GM19467 (cell line): Measurements from ENCODE around the gene S100A9.

Experiments
- ATAC-seq: cut with Tn5 transposase; IDR thresholded peaks from one replicate; pipeline ENCODE4 v1.9.1; 2021; ENCODE audit warnings: mild to moderate bottlenecking, moderate library complexity; ENCODE audit not compliant: unreplicated experiment

S100A9 gene

DNA sequence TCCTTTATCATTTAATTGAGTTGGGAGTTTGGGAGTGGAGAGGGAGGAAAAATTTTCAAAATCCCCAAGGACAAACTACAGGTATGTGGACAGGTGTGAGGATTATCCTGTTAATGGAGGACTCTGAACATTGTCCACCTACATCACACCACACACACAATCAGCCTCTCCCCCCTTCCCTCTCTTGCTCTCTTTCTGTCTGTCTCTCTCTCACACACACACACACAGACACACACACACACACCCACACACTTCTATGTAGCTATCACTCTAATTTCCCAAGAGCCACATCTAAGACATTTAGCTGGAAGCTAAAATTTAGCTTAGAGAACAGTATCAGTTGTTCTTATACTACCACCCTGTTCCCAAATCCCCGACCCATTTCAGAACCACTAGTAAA, 31.7 kb downstream of the S100A9 start:
- no peak for ATAC-seq

DNA sequence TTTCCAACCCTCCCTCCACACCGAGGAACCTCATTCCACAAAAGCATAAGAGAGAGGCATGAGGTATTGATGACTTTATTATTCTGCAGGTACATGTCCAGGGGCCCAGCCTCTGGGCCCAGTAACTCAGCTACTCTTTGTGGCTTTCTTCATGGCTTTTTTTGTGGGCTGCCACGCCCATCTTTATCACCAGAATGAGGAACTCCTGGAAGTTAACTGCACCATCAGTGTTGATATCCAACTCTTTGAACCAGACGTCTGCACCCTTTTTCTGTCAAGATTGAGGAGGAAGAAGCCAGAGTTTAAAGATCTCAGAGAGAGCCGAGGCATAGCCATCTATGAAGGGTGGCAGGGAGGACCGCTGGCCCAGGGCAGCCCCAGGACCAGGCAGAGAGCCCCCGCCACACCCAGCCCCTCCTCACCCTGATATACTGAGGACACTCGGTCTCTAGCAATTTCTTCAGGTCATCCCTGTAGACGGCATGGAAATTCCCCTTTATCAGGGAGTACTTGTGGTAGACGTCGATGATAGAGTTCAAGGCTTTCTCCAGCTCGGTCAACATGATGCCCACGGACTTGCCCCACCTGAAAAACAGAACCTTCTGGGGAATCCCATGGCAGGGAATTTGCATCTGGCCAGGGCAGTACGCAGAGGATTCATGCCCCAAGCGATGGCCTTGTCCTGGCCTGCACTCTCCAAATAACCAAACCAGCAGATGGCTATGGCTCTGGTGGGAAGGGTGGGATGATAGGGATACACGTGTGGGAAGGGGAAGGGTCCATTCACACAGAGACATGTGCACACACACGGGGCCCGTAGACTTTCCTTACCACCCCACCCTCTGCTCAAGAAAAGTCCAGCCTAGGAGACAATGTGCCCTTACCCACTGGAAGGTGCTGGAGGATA, 32.6 kb downstream of the S100A9 start:
- no peak for ATAC-seq

DNA sequence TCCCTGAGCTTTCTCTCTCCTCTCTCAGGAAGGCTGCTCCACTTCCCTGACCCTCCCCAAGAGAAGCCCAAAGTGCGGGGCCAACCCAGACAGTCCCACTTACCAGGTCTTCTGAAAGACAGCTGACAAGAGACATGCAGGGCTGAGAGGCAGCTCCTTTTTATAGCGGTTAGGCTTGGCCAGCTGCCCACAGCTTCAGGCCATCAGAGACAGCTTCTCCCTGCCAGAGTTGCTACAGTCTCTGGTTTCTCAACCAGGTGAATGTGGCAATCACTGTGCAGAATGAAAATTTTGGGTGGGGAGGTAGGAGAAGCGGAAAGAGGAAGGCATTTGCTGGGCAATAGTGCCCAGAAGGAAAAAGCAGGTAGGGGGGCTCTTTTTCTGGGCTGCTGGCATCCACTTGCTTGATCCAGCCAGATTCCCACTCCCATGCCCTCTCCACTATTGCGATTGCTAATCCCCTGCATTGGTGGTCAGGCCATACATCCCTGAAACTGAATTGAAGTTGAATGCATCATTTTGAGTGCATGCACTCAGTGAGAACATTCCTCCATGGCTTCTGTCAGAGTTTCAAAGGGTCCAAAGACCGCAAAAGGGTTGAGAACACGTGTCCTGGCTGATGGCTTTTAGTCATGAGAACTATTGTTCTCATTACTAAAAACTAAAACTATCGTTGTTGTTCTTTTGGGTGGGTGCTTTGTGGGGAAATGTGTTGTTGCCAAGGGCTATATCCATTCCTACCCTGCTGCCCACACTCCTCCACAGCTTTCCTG, 33.5 kb downstream of the S100A9 start, which contains the start of gene S100A8:
TSS of gene S100A8 (minus strand) at position 136 of the 773 bp plus-strand sequence. CDS start 538 bp downstream, outside the sequence.
- no peak for ATAC-seq

DNA sequence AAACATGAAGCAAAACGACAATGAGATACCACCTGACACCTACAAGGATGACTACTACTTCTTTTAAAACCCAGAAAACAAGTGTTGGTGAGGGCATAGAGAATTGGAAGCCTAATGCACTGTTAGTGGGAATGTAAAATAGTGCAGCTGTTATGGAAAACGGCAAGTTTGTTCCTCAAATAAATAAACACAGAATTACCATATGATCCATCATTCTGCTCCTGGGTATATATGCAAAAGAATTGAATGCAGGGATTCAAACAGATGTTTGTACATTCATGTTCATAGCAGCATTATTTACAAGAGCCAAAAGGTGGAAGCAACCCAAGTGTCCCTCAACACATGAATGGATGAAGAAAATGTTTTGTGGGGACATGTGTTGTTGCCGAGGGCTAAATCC, 34.6 kb downstream of the S100A9 start:
- no peak for ATAC-seq

DNA sequence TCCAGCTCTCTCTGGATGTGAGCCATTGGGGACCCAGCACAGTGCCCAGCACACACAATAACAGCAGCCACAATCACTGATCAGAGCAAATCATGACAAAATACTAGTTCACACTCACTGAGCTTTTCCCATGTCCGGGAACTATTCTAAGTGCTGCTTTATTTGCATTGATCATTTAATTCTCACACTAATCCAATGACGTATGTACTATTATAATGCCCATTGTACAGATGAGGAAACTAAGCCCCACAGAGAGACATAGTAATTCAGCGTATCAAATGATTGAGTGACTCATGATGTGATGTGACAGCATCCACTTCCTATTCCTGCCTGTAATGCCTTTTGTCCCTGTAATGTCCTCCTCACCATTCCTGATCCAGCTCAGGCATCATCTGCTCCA, 35.2 kb downstream of the S100A9 start:
- ATAC-seq: no peak

DNA sequence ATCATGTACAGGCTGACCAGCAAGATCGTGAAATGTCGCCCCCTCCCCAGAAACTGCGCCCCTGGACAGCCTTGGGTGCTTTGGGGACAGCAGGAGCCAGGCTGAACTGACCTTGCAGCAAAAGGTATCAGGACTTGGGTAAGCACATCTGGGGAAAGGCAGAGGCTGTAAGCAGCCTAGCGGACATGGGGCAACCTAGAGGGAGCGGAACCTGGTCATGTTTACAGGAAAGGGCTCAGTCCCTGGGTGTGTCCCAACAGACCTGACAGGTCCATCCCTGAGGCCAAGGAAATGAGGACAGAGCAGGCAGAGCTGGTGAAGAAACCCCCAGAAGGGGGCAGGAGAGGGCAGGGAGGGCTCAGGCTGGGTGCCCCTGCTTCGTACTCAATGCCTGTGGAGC, 36.3 kb downstream of the S100A9 start:
- no peak for ATAC-seq

DNA sequence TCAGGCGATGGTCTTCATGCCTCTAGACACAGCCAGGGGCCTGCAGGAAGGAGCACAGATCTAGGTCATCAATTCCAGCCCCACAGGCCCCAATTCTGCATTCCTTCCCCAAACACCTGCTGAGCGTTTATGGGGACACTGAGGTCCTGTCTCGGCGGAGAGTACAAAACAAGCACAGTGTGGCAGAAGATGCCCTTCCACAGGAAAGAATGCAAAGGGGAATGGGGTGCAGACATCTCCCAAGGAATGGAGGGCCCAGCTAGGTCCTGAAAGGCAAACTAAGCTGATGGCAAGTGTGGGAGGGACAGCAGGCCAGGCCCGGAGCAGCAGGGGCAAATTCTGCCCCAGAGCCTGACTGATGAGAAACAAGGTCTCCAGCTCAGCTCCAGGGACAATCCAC, 36.7 kb downstream of the S100A9 start:
- ATAC-seq: no peak

DNA sequence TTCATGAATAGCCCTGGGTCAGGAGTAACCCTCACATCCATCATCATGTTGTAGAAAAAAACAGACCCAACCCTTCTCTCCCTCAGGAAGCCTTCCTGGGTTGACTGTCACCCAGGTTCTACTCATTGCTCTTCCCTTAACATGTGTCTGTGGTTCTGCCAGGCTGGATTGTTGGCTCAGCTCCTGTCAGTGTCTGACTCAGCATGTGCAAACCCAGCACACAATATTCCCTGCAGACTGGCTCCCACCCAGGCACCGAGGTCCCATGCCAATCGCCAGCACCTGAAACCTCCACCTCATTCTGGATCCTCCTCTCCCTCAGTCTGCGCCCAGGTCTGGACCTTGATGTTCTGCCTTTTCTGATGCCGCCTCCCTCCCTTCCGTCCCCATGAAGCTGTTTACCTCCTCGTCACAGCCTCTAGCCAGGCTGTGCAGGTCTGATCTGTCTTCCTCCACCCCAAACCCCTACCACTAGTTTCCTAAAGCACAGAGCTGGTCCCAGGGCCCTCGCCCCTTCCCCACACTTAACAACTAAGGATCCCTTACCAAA, 37.6 kb downstream of the S100A9 start:
- ATAC-seq: no peak

DNA sequence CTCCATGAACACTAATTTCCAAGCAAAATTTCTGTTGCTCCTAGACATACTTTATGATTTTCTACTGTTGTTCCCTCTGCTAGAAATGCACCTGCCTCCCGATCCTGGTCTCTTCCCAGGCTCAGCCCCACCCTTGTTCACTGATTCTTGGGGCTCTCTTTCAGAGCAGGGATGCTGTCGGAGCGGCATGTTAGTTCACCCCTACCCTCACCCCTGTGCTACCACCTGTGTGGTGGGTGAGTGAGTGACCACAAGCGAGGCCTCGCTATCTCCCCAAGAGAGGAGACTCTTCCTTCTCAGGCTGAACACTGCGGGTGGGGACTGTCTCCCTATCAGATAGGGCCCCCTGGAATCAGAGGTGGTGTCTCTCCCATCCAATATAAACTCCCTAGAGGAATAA, 38.1 kb downstream of the S100A9 start:
- ATAC-seq: no peak

DNA sequence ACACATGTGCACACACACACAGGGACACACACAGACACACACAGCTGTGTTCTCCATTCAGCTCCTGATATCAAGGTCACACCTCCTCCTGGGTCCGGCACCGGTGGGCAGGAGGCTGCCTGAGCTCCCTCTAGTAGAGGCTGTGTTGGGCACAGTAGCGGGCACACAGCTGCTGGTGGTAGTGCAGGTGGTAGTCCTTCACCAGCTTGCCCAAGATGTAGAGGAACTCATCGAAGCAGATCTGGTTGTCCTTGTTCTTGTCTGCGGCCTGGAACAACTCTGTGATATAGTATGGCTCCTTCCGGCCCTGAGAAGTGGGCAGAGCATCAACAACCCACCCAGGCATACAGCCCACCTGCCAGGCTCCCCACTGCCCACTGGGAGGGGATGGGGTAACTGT, 38.8 kb downstream of the S100A9 start:
- ATAC-seq: no peak

DNA sequence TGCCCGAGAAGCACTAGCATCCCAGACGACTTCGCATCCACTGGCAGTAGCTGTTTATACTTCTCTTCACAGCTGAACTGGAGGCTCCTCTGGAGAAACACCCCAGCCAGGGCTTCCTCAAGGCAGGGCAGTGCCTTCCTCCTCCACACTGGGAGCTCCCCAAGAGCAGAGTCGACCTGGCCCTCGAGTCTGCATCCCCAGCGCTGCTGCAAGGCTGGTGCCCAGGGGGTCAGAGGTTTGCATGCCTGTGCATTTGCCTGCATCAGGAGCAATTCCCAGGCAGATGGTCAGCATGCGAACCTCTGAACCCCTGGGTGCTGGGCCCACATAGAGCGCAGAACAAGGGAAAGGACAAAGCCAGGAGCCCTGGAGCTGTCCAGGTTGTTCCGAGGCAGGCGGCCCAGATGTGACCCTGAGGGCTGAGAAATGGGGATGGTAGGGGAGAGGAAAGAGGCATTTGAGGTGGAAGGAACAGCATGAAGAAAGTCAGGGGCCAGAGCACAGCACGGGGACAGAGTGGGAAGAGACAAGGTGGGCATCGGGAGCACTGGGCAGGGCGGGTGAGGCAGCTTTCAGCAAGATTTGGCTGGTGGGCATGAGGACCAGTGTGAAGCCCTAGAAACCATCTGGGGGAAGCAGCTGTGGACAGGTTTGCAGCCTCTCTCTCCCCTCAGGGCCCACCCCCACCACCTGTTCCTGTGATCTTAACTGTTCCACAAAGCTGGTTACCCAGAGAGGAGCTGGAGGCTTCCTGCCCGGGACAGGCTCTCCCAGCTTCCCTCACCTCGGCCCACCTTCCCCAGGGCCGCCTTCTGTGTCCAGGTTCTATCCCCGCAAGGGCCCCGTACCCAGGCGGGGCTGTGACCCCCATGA, 39.6 kb downstream of the S100A9 start:
- no peak for ATAC-seq

DNA sequence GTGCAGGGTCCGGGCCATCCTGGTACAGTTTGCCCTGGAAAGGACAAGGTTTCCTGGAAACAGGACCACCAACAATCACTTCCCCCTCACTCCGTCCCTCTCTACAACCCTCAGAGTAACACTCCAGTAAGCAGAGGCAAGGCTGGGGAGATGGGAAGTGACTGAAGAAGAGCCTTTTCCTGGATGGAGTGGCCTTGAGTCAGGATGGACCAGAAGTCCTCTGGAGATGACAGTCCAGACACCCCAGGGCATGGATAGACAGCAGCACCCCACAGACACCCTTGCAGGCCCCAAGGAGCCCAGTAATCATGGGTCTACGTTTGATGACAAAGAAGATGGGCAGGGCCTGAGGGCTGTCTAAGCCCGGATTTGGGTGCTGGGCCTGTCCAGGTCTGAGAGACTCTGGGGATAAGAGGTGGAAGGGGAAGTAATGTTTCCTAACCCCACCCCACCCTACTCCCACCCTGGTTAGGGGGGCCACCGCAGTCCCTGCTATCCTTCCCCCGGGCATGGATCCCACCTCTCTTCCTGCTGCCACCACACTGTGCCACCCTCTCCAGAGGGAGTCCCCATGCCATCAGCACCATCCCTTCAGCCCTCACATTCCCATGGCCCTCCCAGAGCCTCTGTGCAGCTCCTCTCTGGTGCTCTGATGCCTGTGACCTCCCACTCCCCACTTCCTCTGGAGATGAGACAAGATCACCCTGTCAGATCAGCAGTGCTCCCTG, 40.4 kb downstream of the S100A9 start:
- ATAC-seq: no peak

DNA sequence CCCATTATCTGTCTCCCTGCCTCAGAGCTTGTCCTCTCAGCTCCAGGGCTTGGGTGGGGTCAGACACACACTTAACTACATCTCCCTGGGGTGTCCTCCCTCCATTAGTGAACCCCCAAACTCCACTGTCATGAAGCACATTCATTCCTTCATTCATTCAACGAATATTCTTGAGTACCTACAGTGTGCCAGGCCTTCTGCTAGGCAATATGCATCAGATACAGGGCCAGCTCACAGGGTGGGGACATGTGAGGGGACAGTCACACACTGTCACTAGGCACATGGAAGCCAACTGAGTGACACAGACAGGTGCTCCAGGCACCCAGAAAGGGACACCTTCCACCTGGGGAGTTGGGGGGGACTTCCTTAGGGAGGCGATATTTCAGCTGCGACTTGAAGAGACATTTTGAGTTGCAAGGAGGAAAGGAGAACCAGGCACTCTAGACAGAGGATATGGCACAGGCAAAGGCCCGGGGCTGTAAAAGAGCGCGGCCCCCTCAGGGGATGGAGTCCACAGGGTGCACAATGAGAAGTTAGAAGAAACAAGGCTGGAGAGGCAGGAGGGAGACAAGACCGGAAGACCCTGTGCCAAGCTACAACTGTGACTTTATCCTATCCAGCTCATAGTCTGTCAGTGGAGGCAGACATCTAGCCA, 41.9 kb downstream of the S100A9 start:
- no peak for ATAC-seq

DNA sequence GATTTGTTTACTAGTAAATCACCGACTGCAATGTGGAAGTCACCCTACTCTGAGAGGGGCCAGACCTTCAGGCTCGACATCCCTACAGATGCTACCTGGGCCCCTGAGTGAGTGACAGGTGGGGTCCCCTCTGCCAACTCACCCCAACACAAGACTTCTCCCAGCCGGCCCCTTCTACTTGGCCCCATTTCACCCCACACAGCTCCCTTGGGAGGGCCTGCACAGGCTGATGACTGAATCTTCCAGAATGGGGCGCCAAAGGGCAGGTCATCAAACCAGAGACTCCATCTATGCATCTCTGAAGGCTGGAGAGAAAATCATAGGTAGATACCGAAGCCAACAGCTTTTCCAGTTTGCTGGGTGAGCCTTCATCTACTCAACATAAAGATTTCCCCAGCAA, 42.6 kb downstream of the S100A9 start:
- no peak for ATAC-seq

DNA sequence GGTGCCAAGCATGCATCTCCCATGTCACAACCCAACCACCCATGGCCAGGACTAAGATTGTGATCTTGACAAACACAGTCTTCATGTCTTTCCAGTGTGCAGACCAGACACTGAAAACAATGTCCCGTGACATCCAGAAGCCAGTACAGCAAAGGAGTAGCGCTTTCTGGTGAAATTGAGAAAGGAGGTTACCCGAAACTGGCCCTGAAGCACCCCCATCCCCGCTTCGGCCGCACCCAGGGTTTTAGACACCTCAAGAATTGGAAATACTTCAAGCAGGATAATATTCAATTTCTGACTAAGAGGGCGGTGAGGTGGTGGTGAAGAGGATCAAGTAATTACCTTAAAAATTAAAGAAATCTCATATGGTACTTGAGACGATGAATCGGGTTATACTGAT, 43.8 kb downstream of the S100A9 start:
- ATAC-seq: no peak

DNA sequence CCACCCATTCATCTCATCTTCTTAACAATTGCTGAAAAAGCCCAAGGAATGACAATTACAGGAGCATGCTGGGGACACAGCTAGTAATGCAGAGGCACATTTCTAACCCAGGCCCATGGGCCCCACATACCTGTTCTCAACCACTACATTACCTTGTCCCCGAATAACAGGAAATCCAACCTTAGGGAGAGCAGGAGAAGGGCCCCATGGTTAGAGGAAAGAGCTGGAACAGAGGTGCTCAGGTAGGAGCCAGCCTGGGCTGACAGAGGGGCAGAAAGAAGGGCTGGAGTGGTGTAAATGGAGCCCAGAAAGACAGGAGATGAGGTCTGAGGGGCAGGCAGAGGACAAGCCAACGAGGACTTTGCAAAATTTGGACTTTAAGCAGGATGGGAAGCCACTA, 44.6 kb downstream of the S100A9 start:
- ATAC-seq: no peak

DNA sequence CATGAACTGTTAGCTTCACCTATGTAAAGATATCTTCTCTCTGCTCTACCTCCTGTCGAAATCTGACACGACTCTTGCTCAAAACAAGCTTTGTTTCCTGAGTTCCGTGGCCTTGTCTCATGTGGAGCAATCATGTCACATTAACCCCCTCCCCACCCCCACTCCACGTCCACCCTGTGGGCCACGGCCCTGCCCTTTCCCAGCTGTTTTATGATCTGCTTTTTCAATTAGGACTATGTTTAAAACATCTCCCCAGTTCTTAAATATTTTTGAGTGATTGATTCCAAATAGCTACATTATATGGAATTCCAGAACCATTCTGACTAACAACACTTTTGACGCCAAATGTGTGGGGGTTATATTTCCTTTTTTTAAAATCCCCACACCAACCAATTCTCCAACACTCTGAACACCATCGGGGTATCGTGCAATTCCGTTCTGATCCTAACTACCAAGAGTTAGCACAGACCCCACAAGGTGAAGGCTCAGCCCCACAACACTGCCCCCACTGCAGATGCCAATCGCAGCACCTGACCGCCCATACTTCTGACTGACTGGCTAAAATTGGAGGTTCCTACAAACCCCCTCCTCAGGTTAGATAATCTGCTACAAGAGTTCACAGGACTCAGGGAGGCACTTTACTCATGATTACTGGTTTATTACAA, 45.9 kb downstream of the S100A9 start:
- ATAC-seq: no peak

DNA sequence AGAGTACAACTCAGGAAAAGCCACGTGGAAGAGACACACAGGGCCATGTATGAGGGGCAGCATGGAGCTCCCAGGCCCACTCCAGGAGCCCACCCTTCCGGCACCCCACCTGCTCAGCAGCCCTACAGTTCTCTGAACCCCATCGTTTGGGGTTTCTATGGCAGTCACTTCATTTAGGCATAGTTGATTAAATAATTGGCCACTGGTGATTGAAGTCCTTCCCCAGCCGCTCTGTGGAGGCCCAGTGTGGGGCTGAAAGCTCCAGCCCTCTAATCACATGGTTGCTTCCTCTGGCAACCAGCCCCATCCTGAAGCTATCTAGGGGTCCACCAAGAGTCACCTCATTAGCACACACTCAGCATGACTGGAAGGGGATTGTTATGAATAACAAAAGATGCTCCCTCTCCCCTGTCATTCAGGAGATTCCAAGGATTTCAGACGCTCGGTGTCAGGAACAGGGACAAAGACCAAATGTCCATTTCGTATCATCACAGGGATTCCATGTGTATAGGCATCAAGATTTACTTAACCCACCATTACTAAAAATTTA, 46.5 kb downstream of the S100A9 start:
- ATAC-seq: no peak

DNA sequence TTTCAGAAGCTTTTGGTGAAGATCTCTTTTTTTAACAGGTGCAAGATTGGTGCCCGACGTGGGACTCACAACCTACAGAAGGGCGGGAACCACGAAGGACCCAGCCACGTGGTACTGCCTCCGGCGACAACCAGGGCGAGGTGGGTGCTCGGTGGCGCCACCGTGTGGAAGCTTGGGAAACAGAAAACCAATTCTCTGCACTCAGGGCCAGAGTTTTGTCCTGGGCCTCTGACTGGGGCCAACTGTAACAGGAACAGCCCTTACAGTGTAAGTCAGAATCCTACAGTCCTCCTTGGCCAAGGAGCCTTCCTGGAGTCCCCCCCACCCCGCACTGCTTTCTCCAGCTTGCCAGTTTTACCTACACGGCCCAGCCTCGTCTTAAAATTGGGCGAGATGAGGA, 47.1 kb downstream of the S100A9 start:
- no peak for ATAC-seq
